Activated CD4-positive, alpha-beta T cell treated with anti-CD3 and anti-CD28 coated beads, Interleukin-2, amount 50 U/mL, for 1 hour (primary cell): Measurements from ENCODE around the gene NTM.

Source experiments
- DNase-seq: peaks from one replicate; pipeline ENCODE4 v3.0.0-alpha.2; 2020

NTM gene

GRCh38 chr11:131373756-131374155 lies 3.3 kb downstream of the NTM start:
- DNase-seq = no peak

GRCh38 chr11:131375421-131375820 lies 5.0 kb downstream of the NTM start:
- DNase-seq = no peak

GRCh38 chr11:131375915-131376314 lies 5.5 kb downstream of the NTM start:
- no peak for DNase-seq

- no peak for DNase-seq
Observed at GRCh38 chr11:131378931-131379330, 8.5 kb downstream of the NTM start.

- DNase-seq = no peak
Observed at GRCh38 chr11:131385763-131386390, 15.5 kb downstream of the NTM start.

GRCh38 chr11:131386408-131386807 lies 16.0 kb downstream of the NTM start:
- no peak for DNase-seq

- no peak for DNase-seq
Observed at GRCh38 chr11:131388030-131388429, 17.6 kb downstream of the NTM start.

GRCh38 chr11:131389582-131389981 lies 19.2 kb downstream of the NTM start:
- DNase-seq = no peak

GRCh38 chr11:131391176-131391575 lies 20.8 kb downstream of the NTM start:
- DNase-seq = no peak

GRCh38 chr11:131392528-131393255 lies 22.3 kb downstream of the NTM start:
- DNase-seq = no peak

GRCh38 chr11:131393691-131394090 lies 23.3 kb downstream of the NTM start:
- DNase-seq = no peak

GRCh38 chr11:131397675-131398074 lies 27.3 kb downstream of the NTM start:
- no peak for DNase-seq

GRCh38 chr11:131402040-131402439 lies 31.6 kb downstream of the NTM start:
- DNase-seq = no peak

GRCh38 chr11:131404010-131404409 lies 33.6 kb downstream of the NTM start:
- no peak for DNase-seq

- DNase-seq = no peak
Observed at GRCh38 chr11:131408025-131408640, 37.7 kb downstream of the NTM start.

- no peak for DNase-seq
Observed at GRCh38 chr11:131409345-131409744, 38.9 kb downstream of the NTM start.

GRCh38 chr11:131411636-131412035 lies 41.2 kb downstream of the NTM start:
- no peak for DNase-seq

- DNase-seq = no peak
Observed at GRCh38 chr11:131412061-131412460, 41.6 kb downstream of the NTM start.

GRCh38 chr11:131413217-131413616 lies 42.8 kb downstream of the NTM start:
- DNase-seq = no peak

- DNase-seq = no peak
Observed at GRCh38 chr11:131418189-131418588, 47.8 kb downstream of the NTM start.

- no peak for DNase-seq
Observed at GRCh38 chr11:131421066-131421855, 50.8 kb downstream of the NTM start.

- no peak for DNase-seq
Observed at GRCh38 chr11:131422029-131422428, 51.6 kb downstream of the NTM start.

GRCh38 chr11:131422496-131422895 lies 52.1 kb downstream of the NTM start:
- no peak for DNase-seq

- no peak for DNase-seq
Observed at GRCh38 chr11:131423688-131424087, 53.3 kb downstream of the NTM start.
